Mucosa of descending colon (tissue), 3 donors: Measurements from ENCODE around the gene OS9. TPM values are rescaled to one million over a fixed set of nuclear protein-coding genes. Genes with fewer than 3 reads are reported as not detected.

ENCODE experiments used
- ATAC-seq: fragments of 200-7000 bp; cut with Tn5 transposase; one replicate; pipeline ENCODE4 v1.9.1; 2020; ENCODE audit warnings: mild to moderate bottlenecking, moderate library complexity
- DNase-seq, 3 donors: peaks; one replicate each; pipeline ENCODE4 v3.0.0-alpha.2; 2020
- H3K36me3 ChIP-seq: fragments of 200-600 bp; one replicate; pipeline ENCODE4 v1.8.0; 2021; ENCODE audit warnings: low read depth, mild to moderate bottlenecking
- H3K4me1 ChIP-seq: fragments of 200-600 bp; one replicate; pipeline ENCODE4 v1.8.0; 2021; ENCODE audit warnings: low read depth, mild to moderate bottlenecking
- H3K4me3 ChIP-seq: fragments of 200-600 bp; one replicate; pipeline ENCODE4 v1.8.0; 2021; ENCODE audit warnings: mild to moderate bottlenecking
- H3K9me3 ChIP-seq: fragments of 200-600 bp; one replicate; pipeline ENCODE4 v1.8.0; 2021; ENCODE audit warnings: mild to moderate bottlenecking
- CTCF ChIP-seq: fragments of 200-600 bp; IDR thresholded peaks from one replicate; pipeline ENCODE4 v1.8.0; 2022; ENCODE audit warnings: antibody characterized with exemption, mild to moderate bottlenecking
- intact Hi-C, 2 donors: fragments of 100-400 bp; cut with DNase I in 1 of 2; cut with micrococcal nuclease in 1 of 2; formaldehyde crosslinking; loops; one replicate each; pipeline versions ENCODE4 v1.11.0 to v1.11.1; 2022; cut with DNase I, micrococcal nuclease
- total RNA-seq, 3 donors: library from RNA; stranded (reverse); fragmentation: NEBNext Ultra II Directional in 2 of 3; extraction: Animal tissue kit (Norgen Biotek cat#: 25700) in 2 of 3; gene quantifications; one replicate each; pipeline versions ENCODE4 v1.2.1 to v1.2.4, GENCODE V29; 2021 to 2023
- donor health status: DM: no; HTN: no; CAD: no; lungs with moderate emphysema.
- donor health status: DM: no; HTN: no; CAD: no.
- donor health status: DM: no; HTN: yes; CAD: no.

The OS9 gene
- total RNA-seq, 3 donors from 2014 or later, result 230 to 282 (median 282) TPM

GRCh38 chr12:57744194-57744776 is 50.4 kb downstream of the OS9 start:
- Histone ChIP-seq H3K4me1 (peaks cover 7% of the 10 kb centered on the region), H3K36me3 (no peaks in the 10 kb centered on the region), H3K4me3 (peak overlapping the region; percentile 70), H3K9me3 (no peaks in the 10 kb centered on the region)
- intact Hi-C loops, result no loop called here
- ATAC-seq (peak; percentile 68), DNase-seq (peak; percentile 79 to 84 (median 84))
- no peak for TF ChIP-seq CTCF

DNA sequence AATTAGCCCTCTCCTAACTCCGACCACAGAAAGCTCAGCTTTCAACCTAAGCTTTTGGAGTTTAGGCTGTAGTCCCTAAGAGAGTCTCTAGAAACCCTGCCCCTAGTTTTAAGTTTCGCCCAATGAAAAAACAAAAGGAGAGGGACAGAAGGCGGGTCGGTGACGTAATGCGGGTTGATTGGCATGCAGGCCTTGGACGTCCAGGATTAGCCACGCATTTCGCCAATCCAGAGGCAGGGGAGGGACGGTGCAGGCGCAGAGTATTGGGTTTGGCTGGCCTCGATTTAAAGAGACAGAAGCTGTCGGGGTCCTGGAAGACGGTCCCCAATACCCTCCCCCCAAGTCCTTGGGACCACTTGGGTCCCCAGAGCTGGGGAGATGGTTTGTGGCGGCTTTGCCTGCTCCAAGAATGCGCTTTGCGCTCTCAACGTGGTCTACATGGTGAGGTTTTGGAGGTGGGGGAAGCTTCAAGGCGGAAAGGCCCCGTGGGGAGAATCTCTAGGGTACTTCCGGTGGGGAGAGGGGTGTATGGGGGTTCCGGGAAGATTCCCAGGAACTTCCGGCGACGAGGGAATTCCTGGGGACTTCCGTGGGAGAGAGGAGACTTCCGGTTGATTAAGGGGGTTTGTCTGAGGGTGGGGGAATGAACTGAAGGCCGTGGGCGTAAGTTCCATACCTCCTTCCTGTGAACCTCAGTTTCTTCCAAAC is 51.0 kb downstream of the OS9 start, which contains the start of gene TSPAN31:
Gene TSPAN31 (plus strand): TSS at position 263 of the 708 bp plus-strand sequence. CDS start 116 bp downstream, at position 379.
- no peaks in the 10 kb centered on the region for H3K9me3 ChIP-seq
- H3K4me3 ChIP-seq, result peak within 1 kb of the TSS; percentile 70
- intact Hi-C loops, result no loop called here
- no peak for TF ChIP-seq CTCF
- H3K4me1 ChIP-seq, result peaks cover 7% of the 10 kb centered on the region
- DNase-seq (peak; percentile 94 to 99 (median 98)), ATAC-seq (peak; percentile 91)
- H3K36me3 ChIP-seq, result no peaks in the 10 kb centered on the region

GRCh38 chr12:57745485-57745881 is 51.6 kb downstream of the OS9 start:
- Histone ChIP-seq H3K36me3 (no peaks in the 10 kb centered on the region), H3K9me3 (no peaks in the 10 kb centered on the region), H3K4me3 (peak overlapping the region; percentile 70), H3K4me1 (peaks cover 7% of the 10 kb centered on the region)
- DNase-seq (peak in 1 of 3 donors; percentile 31), ATAC-seq (peak; percentile 1)
- TF ChIP-seq CTCF, result no peak
- intact Hi-C loops, result no loop called here

DNA sequence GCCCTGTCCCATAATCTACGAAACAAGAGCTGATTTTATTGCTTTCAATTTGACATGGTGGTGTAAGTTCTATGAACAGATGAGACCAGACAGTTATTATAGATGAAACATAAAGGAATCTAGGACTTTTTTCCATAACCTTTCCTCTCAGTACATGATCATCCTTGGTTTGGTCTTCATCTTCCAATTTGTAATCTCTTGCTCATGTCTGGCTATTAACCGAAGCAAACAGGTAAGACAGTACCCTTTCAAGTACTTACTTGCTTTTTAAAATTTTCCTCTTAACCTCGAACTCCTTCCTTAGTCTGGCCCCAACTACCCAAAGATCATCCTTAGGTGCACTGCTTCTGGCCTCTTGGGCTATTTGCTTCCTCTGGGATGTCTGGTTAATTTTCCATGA is 52.1 kb downstream of the OS9 start:
- H3K9me3 ChIP-seq, result no peaks in the 10 kb centered on the region
- no peak for DNase-seq
- peaks cover 8% of the 10 kb centered on the region for H3K4me1 ChIP-seq
- H3K4me3 ChIP-seq, result no peak overlapping the region
- ATAC-seq, result no peak
- H3K36me3 ChIP-seq, result no peaks in the 10 kb centered on the region
- intact Hi-C loops, result no loop called here
- no peak for TF ChIP-seq CTCF

DNA sequence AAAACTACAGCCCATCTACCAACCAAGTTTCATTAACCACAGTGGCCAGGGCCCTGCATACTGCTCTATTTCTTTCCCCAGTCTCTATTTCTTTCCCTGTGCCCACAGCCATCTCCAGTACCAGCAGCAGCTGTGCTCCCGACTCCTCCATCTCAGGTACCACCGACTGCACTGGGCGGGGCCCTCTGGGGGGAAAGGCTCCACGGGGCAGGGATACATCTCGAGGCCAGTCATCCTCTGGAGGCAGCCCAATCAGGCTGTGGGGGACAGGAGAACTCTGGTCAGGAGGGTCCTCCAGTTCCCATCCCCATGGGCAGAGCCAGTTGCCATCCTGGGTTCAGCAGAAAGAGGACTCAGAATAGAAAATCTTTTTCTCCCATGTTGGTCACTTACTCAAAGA is 55.1 kb downstream of the OS9 start:
- Histone ChIP-seq H3K4me3 (no peak overlapping the region), H3K9me3 (no peaks in the 10 kb centered on the region), H3K36me3 (no peaks in the 10 kb centered on the region), H3K4me1 (peaks cover 29% of the 10 kb centered on the region)
- intact Hi-C loops, result no loop called here
- DNase-seq (no peak), ATAC-seq (no peak)
- TF ChIP-seq CTCF, result no peak
